Prostate gland (tissue), 2 donors: Measurements from ENCODE around the gene PRRT1.

ENCODE experiments used
- POLR2A ChIP-seq: fragments of 450-650 bp; IDR thresholded peaks from one replicate; pipeline ENCODE4 v1.6.1; 2016; ENCODE audit warnings: antibody characterized with exemption, mild to moderate bottlenecking
- POLR2AphosphoS5 ChIP-seq: sonication (generic); formaldehyde crosslinking; IDR thresholded peaks from one replicate; pipeline ENCODE4 v1.6.1; 2017; ENCODE audit warnings: antibody characterized with exemption
- TF ChIP-seq, protein P1 (sequence below), 4 experiments: fragments of 200-600 bp in 2 of 4; fragments of 450-650 bp in 2 of 4; sonication (generic) in 2 of 4; IDR thresholded peaks; 1 replicate in 3 of 4; 2 replicates in 1 of 4; pipeline ENCODE4 v1.5.1; 2016 to 2019; ENCODE audit warnings: antibody characterized with exemption in 4 of 4, mild to moderate bottlenecking in 2 of 4, moderate library complexity in 2 of 4

DNA sequence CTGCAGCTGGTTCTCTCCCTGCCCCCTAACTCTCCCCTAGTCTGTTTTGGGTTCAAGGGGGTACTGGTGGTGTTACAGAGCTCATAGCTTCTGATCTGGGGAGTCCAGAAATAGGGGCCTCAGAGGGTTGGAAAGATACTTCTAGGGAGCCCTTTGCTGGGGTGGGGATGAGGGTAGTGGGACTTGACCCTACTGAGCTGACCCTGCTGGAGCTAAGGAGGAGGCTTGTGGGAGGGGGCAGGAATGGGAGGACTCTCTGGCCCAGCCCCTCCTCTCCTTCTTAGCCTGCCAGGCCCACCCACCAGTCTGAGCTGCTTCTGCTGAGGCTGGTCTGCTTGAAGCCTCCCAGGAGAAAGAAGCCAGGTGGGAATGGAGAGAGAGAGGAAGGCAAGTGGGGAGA lies 12.6 kb upstream of the PRRT1 start, which contains the start of gene EGFL8:
- TF ChIP-seq, protein P1, sequence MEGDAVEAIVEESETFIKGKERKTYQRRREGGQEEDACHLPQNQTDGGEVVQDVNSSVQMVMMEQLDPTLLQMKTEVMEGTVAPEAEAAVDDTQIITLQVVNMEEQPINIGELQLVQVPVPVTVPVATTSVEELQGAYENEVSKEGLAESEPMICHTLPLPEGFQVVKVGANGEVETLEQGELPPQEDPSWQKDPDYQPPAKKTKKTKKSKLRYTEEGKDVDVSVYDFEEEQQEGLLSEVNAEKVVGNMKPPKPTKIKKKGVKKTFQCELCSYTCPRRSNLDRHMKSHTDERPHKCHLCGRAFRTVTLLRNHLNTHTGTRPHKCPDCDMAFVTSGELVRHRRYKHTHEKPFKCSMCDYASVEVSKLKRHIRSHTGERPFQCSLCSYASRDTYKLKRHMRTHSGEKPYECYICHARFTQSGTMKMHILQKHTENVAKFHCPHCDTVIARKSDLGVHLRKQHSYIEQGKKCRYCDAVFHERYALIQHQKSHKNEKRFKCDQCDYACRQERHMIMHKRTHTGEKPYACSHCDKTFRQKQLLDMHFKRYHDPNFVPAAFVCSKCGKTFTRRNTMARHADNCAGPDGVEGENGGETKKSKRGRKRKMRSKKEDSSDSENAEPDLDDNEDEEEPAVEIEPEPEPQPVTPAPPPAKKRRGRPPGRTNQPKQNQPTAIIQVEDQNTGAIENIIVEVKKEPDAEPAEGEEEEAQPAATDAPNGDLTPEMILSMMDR (IDR thresholded peaks at IDR 0.05), result no peak
- no peak for TF ChIP-seq POLR2A
- TF ChIP-seq POLR2AphosphoS5, result no peak
